ENCODE results near the gene TTLL8. TPM values are rescaled to one million over a fixed set of nuclear protein-coding genes. Genes with fewer than 3 reads are reported as not detected.

Gene TTLL8
- total RNA-seq, 1 experiment from 2014 or later: not detected

GRCh38 chr22:50082197-50082715, 24.2 kb upstream of the TTLL8 start:
- Histone ChIP-seq H3K79me2 (ENCODE audit: low read length) (no peaks in the 10 kb centered on the region), H3K4me3 (ENCODE audit: low read length) (no peak overlapping the region), H3K9me3 (ENCODE audit: low read length) (no peaks in the 10 kb centered on the region), H3K4me2 (ENCODE audit: low read length) (no peak overlapping the region), H4K20me1 (ENCODE audit: low read length) (no peaks in the 10 kb centered on the region), H3K4me1 (ENCODE audit: insufficient read depth, low read length) (no peaks in the 10 kb centered on the region), H3K9me2 (replicated peaks; ENCODE audit: low read length) (no peaks in the 10 kb centered on the region), H2AFZ (ENCODE audit: low read length) (no peak overlapping the region), H3F3A (ENCODE audit: low read length, unreplicated experiment) (no peaks in the 10 kb centered on the region), H3K36me3 (ENCODE audit: low read depth, low read length) (no peaks in the 10 kb centered on the region), H3K27ac (ENCODE audit: low read length) (no peak overlapping the region), H3K27me3 (ENCODE audit: low read length) (no peaks in the 10 kb centered on the region), H3K9ac (ENCODE audit: low read length) (no peak overlapping the region)
- TF ChIP-seq EZH2phosphoT487 (IDR thresholded peaks at IDR 0.05; ENCODE audit: borderline replicate concordance, low read length) (no peak), EZH2 (IDR thresholded peaks at IDR 0.05; ENCODE audit: low read length, unreplicated experiment) (no peak)
- TF ChIP-seq, protein P1, sequence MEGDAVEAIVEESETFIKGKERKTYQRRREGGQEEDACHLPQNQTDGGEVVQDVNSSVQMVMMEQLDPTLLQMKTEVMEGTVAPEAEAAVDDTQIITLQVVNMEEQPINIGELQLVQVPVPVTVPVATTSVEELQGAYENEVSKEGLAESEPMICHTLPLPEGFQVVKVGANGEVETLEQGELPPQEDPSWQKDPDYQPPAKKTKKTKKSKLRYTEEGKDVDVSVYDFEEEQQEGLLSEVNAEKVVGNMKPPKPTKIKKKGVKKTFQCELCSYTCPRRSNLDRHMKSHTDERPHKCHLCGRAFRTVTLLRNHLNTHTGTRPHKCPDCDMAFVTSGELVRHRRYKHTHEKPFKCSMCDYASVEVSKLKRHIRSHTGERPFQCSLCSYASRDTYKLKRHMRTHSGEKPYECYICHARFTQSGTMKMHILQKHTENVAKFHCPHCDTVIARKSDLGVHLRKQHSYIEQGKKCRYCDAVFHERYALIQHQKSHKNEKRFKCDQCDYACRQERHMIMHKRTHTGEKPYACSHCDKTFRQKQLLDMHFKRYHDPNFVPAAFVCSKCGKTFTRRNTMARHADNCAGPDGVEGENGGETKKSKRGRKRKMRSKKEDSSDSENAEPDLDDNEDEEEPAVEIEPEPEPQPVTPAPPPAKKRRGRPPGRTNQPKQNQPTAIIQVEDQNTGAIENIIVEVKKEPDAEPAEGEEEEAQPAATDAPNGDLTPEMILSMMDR (conservative IDR thresholded peaks at IDR 0.05; ENCODE audit: low read depth, low read length): no peak
- no TSS peak for BruUV-seq (replicated peaks)
- ChIA-PET CTCF (no interaction called here), POLR2A (ENCODE audit: unreplicated experiment) (no interaction called here)
- intact Hi-C loops (cut with micrococcal nuclease): no loop called here
- no peak for DNase-seq
- no peak for ATAC-seq

DNA sequence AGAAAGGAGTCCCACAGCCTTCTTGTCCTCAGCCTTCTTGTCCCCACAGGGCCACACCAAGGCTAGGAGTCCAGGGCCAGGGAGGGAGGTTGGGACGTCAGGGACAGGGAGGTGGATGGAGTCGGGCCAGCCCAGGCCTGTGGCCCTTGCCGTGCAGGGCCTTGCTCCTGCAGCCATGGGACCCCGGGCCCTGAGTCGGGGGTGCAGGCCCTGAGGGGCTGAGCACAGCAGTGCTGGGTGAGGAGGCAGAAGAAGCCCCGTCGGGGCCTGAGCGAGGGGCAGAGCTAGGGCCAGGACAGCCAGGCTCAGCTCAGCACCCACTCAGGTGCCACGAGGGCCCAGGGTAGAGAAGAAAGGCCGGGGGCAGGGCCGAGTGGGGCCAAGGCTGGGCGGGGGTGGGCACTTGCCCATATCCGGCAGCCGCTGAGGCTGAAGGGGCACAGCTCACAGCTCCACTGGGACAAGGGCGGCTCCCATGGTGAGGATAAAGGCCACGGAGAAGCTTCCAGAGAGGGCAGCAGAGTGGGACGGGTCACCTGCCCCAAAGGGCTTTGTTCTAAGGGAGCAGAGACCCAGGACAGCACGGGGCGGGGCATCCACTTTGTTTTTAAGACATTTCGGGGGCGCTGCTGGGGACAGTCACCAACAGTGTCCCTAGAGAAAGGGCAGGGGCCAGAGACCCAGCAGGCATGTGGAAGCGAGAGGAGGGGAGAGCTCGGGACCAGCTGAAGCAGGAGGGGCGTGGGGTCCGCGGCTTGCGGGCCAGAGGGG, 23.5 kb upstream of the TTLL8 start:
- TF ChIP-seq, protein P1 (conservative IDR thresholded peaks at IDR 0.05; ENCODE audit: low read depth, low read length): no peak
- TF ChIP-seq EZH2phosphoT487 (IDR thresholded peaks at IDR 0.05; ENCODE audit: borderline replicate concordance, low read length) (no peak), EZH2 (IDR thresholded peaks at IDR 0.05; ENCODE audit: low read length, unreplicated experiment) (no peak)
- no peaks in the 10 kb centered on the region for H3K27me3 ChIP-seq (ENCODE audit: low read length)
- no peak overlapping the region for H2AFZ ChIP-seq (ENCODE audit: low read length)
- no peak overlapping the region for H3K4me3 ChIP-seq (ENCODE audit: low read length)
- H3K4me2 ChIP-seq (ENCODE audit: low read length): no peak overlapping the region
- no TSS peak for BruUV-seq (replicated peaks)
- no peak for DNase-seq
- no peaks in the 10 kb centered on the region for H3K9me3 ChIP-seq (ENCODE audit: low read length)
- intact Hi-C loops (cut with micrococcal nuclease): no loop called here
- no peaks in the 10 kb centered on the region for H3K36me3 ChIP-seq (ENCODE audit: low read depth, low read length)
- ChIA-PET POLR2A (ENCODE audit: unreplicated experiment) (no interaction called here), CTCF (no interaction called here)
- H4K20me1 ChIP-seq (ENCODE audit: low read length): no peaks in the 10 kb centered on the region
- H3K27ac ChIP-seq (ENCODE audit: low read length): no peak overlapping the region
- ATAC-seq: no peak
- H3K9me2 ChIP-seq (replicated peaks; ENCODE audit: low read length): no peaks in the 10 kb centered on the region
- H3K79me2 ChIP-seq (ENCODE audit: low read length): no peaks in the 10 kb centered on the region
- H3K4me1 ChIP-seq (ENCODE audit: insufficient read depth, low read length): no peaks in the 10 kb centered on the region
- no peak overlapping the region for H3K9ac ChIP-seq (ENCODE audit: low read length)
- no peaks in the 10 kb centered on the region for H3F3A ChIP-seq (ENCODE audit: low read length, unreplicated experiment)

DNA sequence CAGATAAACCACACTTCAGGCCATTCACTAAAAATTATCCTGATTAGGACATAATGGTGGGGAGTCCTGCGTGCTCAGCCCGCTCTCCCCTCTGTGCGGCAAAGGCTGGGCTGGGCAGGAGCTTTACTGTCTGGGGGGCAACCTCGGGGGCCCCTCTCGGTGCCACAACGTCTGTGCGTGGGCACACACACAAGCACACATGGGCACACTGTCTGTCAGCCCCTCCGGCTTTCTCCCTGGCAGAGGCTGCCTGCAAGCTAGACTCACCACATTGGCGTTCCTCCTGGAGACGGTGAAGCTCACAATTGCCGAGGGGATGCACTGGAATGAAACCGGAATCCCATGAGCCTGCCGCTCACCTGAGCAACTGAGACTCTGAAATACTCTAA, 22.0 kb upstream of the TTLL8 start:
- H2AFZ ChIP-seq (ENCODE audit: low read length): no peak overlapping the region
- H3K36me3 ChIP-seq (ENCODE audit: low read depth, low read length): no peaks in the 10 kb centered on the region
- no peaks in the 10 kb centered on the region for H4K20me1 ChIP-seq (ENCODE audit: low read length)
- BruUV-seq (replicated peaks): no TSS peak
- intact Hi-C loops (cut with micrococcal nuclease): no loop called here
- H3K4me2 ChIP-seq (ENCODE audit: low read length): no peak overlapping the region
- no peaks in the 10 kb centered on the region for H3K4me1 ChIP-seq (ENCODE audit: insufficient read depth, low read length)
- no peak for TF ChIP-seq EZH2 (IDR thresholded peaks at IDR 0.05; ENCODE audit: low read length, unreplicated experiment)
- TF ChIP-seq, protein P1 (conservative IDR thresholded peaks at IDR 0.05; ENCODE audit: low read depth, low read length): no peak
- no peak for TF ChIP-seq EZH2phosphoT487 (IDR thresholded peaks at IDR 0.05; ENCODE audit: borderline replicate concordance, low read length)
- no peak overlapping the region for H3K27ac ChIP-seq (ENCODE audit: low read length)
- DNase-seq (no peak), ATAC-seq (no peak)
- H3K9me2 ChIP-seq (replicated peaks; ENCODE audit: low read length): no peaks in the 10 kb centered on the region
- no peaks in the 10 kb centered on the region for H3K9me3 ChIP-seq (ENCODE audit: low read length)
- ChIA-PET CTCF (no interaction called here), POLR2A (ENCODE audit: unreplicated experiment) (no interaction called here)
- H3K79me2 ChIP-seq (ENCODE audit: low read length): no peaks in the 10 kb centered on the region
- no peaks in the 10 kb centered on the region for H3K27me3 ChIP-seq (ENCODE audit: low read length)
- H3K9ac ChIP-seq (ENCODE audit: low read length): no peak overlapping the region
- no peak overlapping the region for H3K4me3 ChIP-seq (ENCODE audit: low read length)
- H3F3A ChIP-seq (ENCODE audit: low read length, unreplicated experiment): no peaks in the 10 kb centered on the region

Data from PC-3 (cell line).